ENCODE data around the gene CHL1.

The CHL1 gene

DNA sequence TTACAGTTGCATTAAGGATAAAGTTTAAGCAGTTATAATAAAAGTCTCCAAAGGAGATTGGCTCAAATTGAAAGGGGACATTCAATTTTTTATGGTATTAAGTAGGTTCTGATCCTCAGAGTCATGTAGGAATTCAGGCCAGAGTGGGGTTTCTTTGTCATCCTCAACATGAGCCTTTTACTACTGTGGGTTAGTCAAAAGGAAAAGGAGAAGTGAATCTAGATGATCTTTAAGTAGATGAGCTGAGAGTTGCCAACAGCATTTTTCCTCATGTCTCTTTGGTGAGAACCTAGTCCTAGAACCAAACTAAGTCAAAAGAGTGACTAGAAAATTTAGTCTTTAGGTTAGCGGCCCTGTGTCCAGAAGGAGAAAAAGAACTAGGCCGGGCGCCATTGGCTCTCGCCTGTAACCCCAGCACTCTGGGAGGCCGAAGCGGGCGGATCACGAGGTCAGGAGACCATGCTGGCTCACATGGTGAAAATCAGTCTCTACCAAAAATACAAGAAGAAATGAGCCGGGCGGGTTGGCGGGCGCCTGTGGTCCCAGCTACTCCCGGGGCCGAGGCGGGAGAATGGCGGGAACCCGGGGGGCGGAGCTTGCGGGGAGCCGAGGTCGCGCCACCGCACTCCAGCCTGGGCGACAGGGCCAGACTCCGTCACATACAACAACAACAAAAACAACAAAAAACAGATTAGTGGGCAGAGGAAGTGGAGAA, 4.2 kb upstream of the CHL1 start:
- no peak for DNase-seq
- peaks cover 0 to 11% (median 10%) of the 10 kb centered on the region in 4 experiments for H3K4me1 ChIP-seq (ENCODE audit: control extremely low read depth in 1 of 4, control insufficient read depth in 4 of 4, insufficient read depth in 4 of 4, low read length in 3 of 4)
- peaks cover 0 to 48% (median 19%) of the 10 kb centered on the region in 5 experiments for H3K27me3 ChIP-seq (replicated peaks in 2 of 5; ENCODE audit: control insufficient read depth in 4 of 5, insufficient read depth in 5 of 5, low read length in 4 of 5)
- peaks cover 0 to 3% (median 0%) of the 10 kb centered on the region in 5 experiments for H3K9me3 ChIP-seq (ENCODE audit: control extremely low read depth in 1 of 5, control insufficient read depth in 4 of 5, insufficient read depth in 2 of 5, low read depth in 1 of 5, low read length in 4 of 5)
- WGBS (ENCODE audit: insufficient coverage): 100% methylated on average over 9 of the region's 25 CpGs
- no peak overlapping the region for H3K27ac ChIP-seq (ENCODE audit: insufficient read depth in 1 of 2, low read depth in 1 of 2, low read length in 2 of 2, poor library complexity in 1 of 2, severe bottlenecking in 2 of 2)
- POLR2A ChIA-PET: no interaction called here
- CTCF ChIA-PET: no interaction called here
- no peaks in the 10 kb centered on the region for H3K36me3 ChIP-seq (ENCODE audit: control insufficient read depth in 4 of 4, insufficient read depth in 4 of 4, low read length in 3 of 4)
- no peak overlapping the region for H3K4me3 ChIP-seq (ENCODE audit: control insufficient read depth in 1 of 7, extremely low read depth in 1 of 7, insufficient read depth in 4 of 7, low read depth in 2 of 7, low read length in 6 of 7)

DNA sequence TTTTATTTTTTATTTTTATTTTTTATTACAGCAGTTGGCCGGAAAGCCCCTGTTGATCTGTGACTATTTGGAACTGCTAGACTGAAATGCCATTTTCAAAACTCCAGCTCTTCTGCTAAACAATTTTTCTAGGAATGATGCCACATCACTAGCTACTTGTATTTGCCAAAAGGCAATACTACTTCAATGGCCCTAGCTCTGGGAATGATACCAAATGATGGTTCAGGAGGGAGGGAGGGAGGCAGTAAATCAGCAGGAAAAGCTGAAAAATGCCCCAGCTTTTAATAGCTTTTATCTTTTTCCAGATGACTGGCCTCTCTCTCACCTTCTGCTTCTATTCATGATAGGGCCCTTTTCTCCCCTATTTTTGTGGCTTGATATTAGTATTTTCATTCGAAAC, 2.6 kb upstream of the CHL1 start:
- ChIA-PET CTCF (interaction anchor here (2.2 kb wide), 1 partner anchor 9 kb away, joined by 10 read pairs; no protein-coding TSS in a partner anchor), POLR2A (no interaction called here)
- DNase-seq: no peak
- H3K4me1 ChIP-seq (ENCODE audit: control extremely low read depth in 1 of 4, control insufficient read depth in 4 of 4, insufficient read depth in 4 of 4, low read length in 3 of 4): peaks cover 0 to 22% (median 16%) of the 10 kb centered on the region in 4 experiments
- peaks cover 0 to 64% (median 24%) of the 10 kb centered on the region in 5 experiments for H3K27me3 ChIP-seq (replicated peaks in 2 of 5; ENCODE audit: control insufficient read depth in 4 of 5, insufficient read depth in 5 of 5, low read length in 4 of 5)
- H3K36me3 ChIP-seq (ENCODE audit: control insufficient read depth in 4 of 4, insufficient read depth in 4 of 4, low read length in 3 of 4): no peaks in the 10 kb centered on the region
- H3K27ac ChIP-seq (ENCODE audit: insufficient read depth in 1 of 2, low read depth in 1 of 2, low read length in 2 of 2, poor library complexity in 1 of 2, severe bottlenecking in 2 of 2): no peak overlapping the region
- no peaks in the 10 kb centered on the region for H3K9me3 ChIP-seq (ENCODE audit: control extremely low read depth in 1 of 5, control insufficient read depth in 4 of 5, insufficient read depth in 2 of 5, low read depth in 1 of 5, low read length in 4 of 5)
- 100% methylated on average over 1 of the region's 2 CpGs for WGBS (ENCODE audit: insufficient coverage)
- no peak overlapping the region for H3K4me3 ChIP-seq (ENCODE audit: control insufficient read depth in 1 of 7, extremely low read depth in 1 of 7, insufficient read depth in 4 of 7, low read depth in 2 of 7, low read length in 6 of 7)

DNA sequence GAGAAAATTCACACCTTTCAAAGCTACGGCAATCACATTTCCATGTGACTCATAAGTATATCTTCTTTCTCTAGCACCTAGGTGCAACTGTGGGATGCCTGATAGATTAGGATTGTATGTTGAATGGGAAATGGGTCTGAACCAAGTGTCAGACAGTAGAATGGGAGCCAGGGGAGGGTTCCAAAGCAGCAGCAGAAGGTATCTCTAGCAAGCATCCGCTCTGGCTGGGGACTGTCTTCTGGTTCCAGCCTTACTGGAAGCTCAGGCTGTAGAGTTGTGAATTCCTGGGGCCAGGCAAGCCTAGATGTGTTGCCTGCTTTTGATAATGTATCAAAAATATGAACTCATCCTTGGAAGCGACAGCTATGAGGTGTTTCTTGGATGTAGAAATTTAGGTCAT, 2.1 kb upstream of the CHL1 start:
- ChIA-PET CTCF (interaction anchor here (2.2 kb wide), 1 partner anchor 10 kb away, joined by 10 read pairs; no protein-coding TSS in a partner anchor), POLR2A (no interaction called here)
- DNase-seq: no peak
- no peaks in the 10 kb centered on the region for H3K9me3 ChIP-seq (ENCODE audit: control extremely low read depth in 1 of 5, control insufficient read depth in 4 of 5, insufficient read depth in 2 of 5, low read depth in 1 of 5, low read length in 4 of 5)
- peaks cover 0 to 68% (median 28%) of the 10 kb centered on the region in 5 experiments for H3K27me3 ChIP-seq (replicated peaks in 2 of 5; ENCODE audit: control insufficient read depth in 4 of 5, insufficient read depth in 5 of 5, low read length in 4 of 5)
- 88% methylated on average over 2 of the region's 3 CpGs for WGBS (ENCODE audit: insufficient coverage)
- no peak overlapping the region for H3K4me3 ChIP-seq (ENCODE audit: control insufficient read depth in 1 of 7, extremely low read depth in 1 of 7, insufficient read depth in 4 of 7, low read depth in 2 of 7, low read length in 6 of 7)
- H3K27ac ChIP-seq (ENCODE audit: insufficient read depth in 1 of 2, low read depth in 1 of 2, low read length in 2 of 2, poor library complexity in 1 of 2, severe bottlenecking in 2 of 2): no peak overlapping the region
- no peaks in the 10 kb centered on the region for H3K36me3 ChIP-seq (ENCODE audit: control insufficient read depth in 4 of 4, insufficient read depth in 4 of 4, low read length in 3 of 4)
- H3K4me1 ChIP-seq (ENCODE audit: control extremely low read depth in 1 of 4, control insufficient read depth in 4 of 4, insufficient read depth in 4 of 4, low read length in 3 of 4): peaks cover 0 to 22% (median 16%) of the 10 kb centered on the region in 4 experiments

DNA sequence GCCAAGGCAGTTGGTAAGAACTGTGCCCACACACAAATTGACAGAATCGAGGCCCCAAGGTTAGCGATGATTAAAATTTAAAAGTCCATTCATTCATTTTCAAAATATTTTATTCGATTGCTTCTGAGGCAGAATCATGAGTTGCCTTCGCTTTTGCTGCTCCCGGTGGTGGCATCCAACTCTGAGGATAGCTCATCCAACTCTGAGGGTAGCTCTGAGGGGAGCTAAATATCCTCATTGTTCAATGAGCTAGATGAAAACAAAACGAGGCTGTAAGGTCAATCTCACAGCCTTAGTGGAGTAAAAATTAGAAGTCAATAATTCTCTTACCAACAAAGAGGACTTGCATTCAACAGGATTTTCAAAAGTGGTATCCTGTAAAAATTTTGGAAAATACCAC, 897 bp upstream of the CHL1 start:
- peaks cover 6 to 75% (median 32%) of the 10 kb centered on the region in 5 experiments for H3K27me3 ChIP-seq (replicated peaks in 2 of 5; ENCODE audit: control insufficient read depth in 4 of 5, insufficient read depth in 5 of 5, low read length in 4 of 5)
- WGBS (ENCODE audit: insufficient coverage): 77% methylated on average over 5 of the region's 6 CpGs
- CTCF ChIA-PET: no interaction called here

DNA sequence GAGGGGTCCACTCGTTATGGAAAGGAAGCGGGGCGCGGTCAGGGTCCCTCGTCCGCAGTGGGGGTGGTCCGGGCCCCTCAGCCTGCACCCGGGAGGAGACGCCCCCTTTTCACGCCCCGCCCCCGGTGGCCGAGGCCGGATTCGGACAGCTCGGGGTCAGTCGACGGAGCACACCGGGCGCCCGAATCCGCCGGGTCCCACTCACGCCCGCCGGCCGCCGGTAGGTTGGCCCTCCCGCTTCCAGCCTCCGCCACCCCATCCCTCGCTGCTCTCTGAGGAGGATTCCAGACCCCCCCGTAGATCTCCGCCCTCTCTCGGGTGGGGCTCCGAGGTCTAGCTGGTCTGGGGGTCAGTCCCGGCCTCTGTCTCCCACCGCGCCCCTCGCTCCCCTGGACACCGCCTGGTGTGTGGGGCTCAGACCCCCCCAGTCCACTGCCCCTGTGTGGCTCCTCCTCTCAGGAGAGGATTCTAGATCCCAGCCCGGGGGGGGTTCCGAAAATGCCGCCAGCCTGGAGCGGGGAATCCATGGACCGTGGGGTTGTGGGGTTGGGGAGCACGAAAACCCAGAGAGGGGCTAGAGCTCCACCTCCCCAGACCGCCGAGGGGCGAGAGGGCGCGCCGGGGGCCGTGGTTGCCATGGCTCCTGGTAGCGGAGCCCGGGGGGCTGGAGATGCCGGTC, 725 bp downstream of the CHL1 start:
- H3K27me3 ChIP-seq (replicated peaks in 2 of 5; ENCODE audit: control insufficient read depth in 4 of 5, insufficient read depth in 5 of 5, low read length in 4 of 5): peaks cover 8 to 84% (median 34%) of the 10 kb centered on the region in 5 experiments
- 3% methylated on average over 34 of the region's 56 CpGs for WGBS (ENCODE audit: insufficient coverage)
- H3K9me3 ChIP-seq (ENCODE audit: control extremely low read depth in 1 of 5, control insufficient read depth in 4 of 5, insufficient read depth in 2 of 5, low read depth in 1 of 5, low read length in 4 of 5): peaks cover 0 to 3% (median 0%) of the 10 kb centered on the region in 5 experiments
- CTCF ChIA-PET: no interaction called here
- no peak overlapping the region for H3K27ac ChIP-seq (ENCODE audit: insufficient read depth in 1 of 2, low read depth in 1 of 2, low read length in 2 of 2, poor library complexity in 1 of 2, severe bottlenecking in 2 of 2)
- peak overlapping the region in 4 of 7 experiments; percentile 40 to 65 (median 47) for H3K4me3 ChIP-seq (ENCODE audit: control insufficient read depth in 1 of 7, extremely low read depth in 1 of 7, insufficient read depth in 4 of 7, low read depth in 2 of 7, low read length in 6 of 7)
- POLR2A ChIA-PET: no interaction called here
- DNase-seq: no peak
- H3K36me3 ChIP-seq (ENCODE audit: control insufficient read depth in 4 of 4, insufficient read depth in 4 of 4, low read length in 3 of 4): no peaks in the 10 kb centered on the region
- H3K4me1 ChIP-seq (ENCODE audit: control extremely low read depth in 1 of 4, control insufficient read depth in 4 of 4, insufficient read depth in 4 of 4, low read length in 3 of 4): peaks cover 0 to 22% (median 16%) of the 10 kb centered on the region in 4 experiments

More for the DNA sequence above, 897 bp upstream of the CHL1 start:
- no peaks in the 10 kb centered on the region for H3K9me3 ChIP-seq (ENCODE audit: control extremely low read depth in 1 of 5, control insufficient read depth in 4 of 5, insufficient read depth in 2 of 5, low read depth in 1 of 5, low read length in 4 of 5)
- H3K27ac ChIP-seq (ENCODE audit: insufficient read depth in 1 of 2, low read depth in 1 of 2, low read length in 2 of 2, poor library complexity in 1 of 2, severe bottlenecking in 2 of 2): no peak overlapping the region
- DNase-seq: no peak
- H3K4me3 ChIP-seq (ENCODE audit: control insufficient read depth in 1 of 7, extremely low read depth in 1 of 7, insufficient read depth in 4 of 7, low read depth in 2 of 7, low read length in 6 of 7): no peak overlapping the region
- H3K4me1 ChIP-seq (ENCODE audit: control extremely low read depth in 1 of 4, control insufficient read depth in 4 of 4, insufficient read depth in 4 of 4, low read length in 3 of 4): peaks cover 0 to 22% (median 16%) of the 10 kb centered on the region in 4 experiments
- no peaks in the 10 kb centered on the region for H3K36me3 ChIP-seq (ENCODE audit: control insufficient read depth in 4 of 4, insufficient read depth in 4 of 4, low read length in 3 of 4)
- POLR2A ChIA-PET: interaction anchor here (0.6 kb wide), 1 partner anchor 16 kb away, joined by 3 read pairs; no protein-coding TSS in a partner anchor

DNA sequence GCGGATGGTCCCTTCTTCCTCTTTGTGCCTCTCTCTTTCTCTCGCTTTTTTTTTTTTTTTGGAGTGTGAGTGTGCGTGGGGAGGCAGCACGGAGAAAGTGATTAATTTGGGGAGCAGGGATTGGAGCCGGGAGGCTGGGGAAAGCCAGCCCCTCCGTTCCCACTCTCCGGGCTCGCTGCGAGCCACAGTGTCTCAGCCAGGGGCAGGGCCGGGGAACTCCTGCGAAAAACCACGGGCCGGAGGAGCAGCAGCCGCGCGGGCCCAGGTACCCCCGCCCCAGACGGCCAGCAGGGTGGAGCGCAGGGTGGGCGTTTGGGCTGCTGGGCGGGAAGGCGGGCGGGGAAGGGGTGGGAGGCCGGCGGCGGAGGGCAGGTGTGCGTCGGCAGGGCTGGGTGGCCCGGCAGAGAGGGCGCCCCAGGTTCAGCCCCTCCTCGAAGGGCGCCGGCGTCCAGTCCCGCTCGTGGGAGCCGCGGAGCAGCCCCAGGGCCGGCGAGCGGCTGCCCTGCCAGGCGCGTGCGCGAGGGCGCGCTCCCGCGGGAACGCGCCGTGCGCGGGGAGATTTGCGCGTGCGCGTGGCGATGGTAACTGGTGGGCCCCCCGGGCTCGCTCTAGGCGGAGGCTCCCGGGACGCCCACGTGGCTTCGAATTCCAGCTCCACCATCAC, 1.4 kb downstream of the CHL1 start:
- no peaks in the 10 kb centered on the region for H3K36me3 ChIP-seq (ENCODE audit: control insufficient read depth in 4 of 4, insufficient read depth in 4 of 4, low read length in 3 of 4)
- ChIA-PET CTCF (no interaction called here), POLR2A (no interaction called here)
- H3K4me1 ChIP-seq (ENCODE audit: control extremely low read depth in 1 of 4, control insufficient read depth in 4 of 4, insufficient read depth in 4 of 4, low read length in 3 of 4): peaks cover 0 to 22% (median 16%) of the 10 kb centered on the region in 4 experiments
- peak overlapping the region in 4 of 7 experiments; percentile 40 to 65 (median 51) for H3K4me3 ChIP-seq (ENCODE audit: control insufficient read depth in 1 of 7, extremely low read depth in 1 of 7, insufficient read depth in 4 of 7, low read depth in 2 of 7, low read length in 6 of 7)
- no peak overlapping the region for H3K27ac ChIP-seq (ENCODE audit: insufficient read depth in 1 of 2, low read depth in 1 of 2, low read length in 2 of 2, poor library complexity in 1 of 2, severe bottlenecking in 2 of 2)
- DNase-seq: peak in 1 of 3 donors; percentile 29
- WGBS (ENCODE audit: insufficient coverage): 2% methylated on average over 61 of the region's 66 CpGs
- H3K27me3 ChIP-seq (replicated peaks in 2 of 5; ENCODE audit: control insufficient read depth in 4 of 5, insufficient read depth in 5 of 5, low read length in 4 of 5): peaks cover 8 to 88% (median 35%) of the 10 kb centered on the region in 5 experiments
- peaks cover 0 to 3% (median 0%) of the 10 kb centered on the region in 5 experiments for H3K9me3 ChIP-seq (ENCODE audit: control extremely low read depth in 1 of 5, control insufficient read depth in 4 of 5, insufficient read depth in 2 of 5, low read depth in 1 of 5, low read length in 4 of 5)

Measured in common myeloid progenitor, CD34-positive (primary cell).